ENCODE measurements around the gene RPRD1A. TPM values are rescaled to one million over a fixed set of nuclear protein-coding genes. Genes with fewer than 3 reads are reported as not detected.
"Not testable (repeated sequence)": the region's sequence is repeated elsewhere in the genome, so short reads cannot be mapped to it uniquely, and the experiment has no call there.

The RPRD1A gene
- total RNA-seq (2014; rRNA removed; shearing (Covaris generic)): 72.0 and 80.0 TPM in 2 replicates
- 54.6 and 67.0 TPM in 2 replicates for polyA plus RNA-seq (2015; cell fraction: cytosol; rRNA removed)
- polyA plus RNA-seq (2015; cell fraction: nucleus; rRNA removed): 118 and 135 TPM in 2 replicates

- DNase-seq (ENCODE audit: low read depth): peak; percentile 94
Observed at GRCh38 chr18:36067055-36067957, at the start of gene RPRD1A. Gene RPRD1A (minus strand): TSS chr18:36067559. CDS start chr18:36067404, 155 bp downstream.

GRCh38 chr18:36116771-36117170 lies 49.4 kb upstream of the RPRD1A start:
- not testable (repeated sequence) for DNase-seq (ENCODE audit: low read depth)

GRCh38 chr18:36114738-36115137 lies 47.4 kb upstream of the RPRD1A start:
- DNase-seq (ENCODE audit: low read depth): no peak

GRCh38 chr18:36114251-36114650 lies 46.9 kb upstream of the RPRD1A start:
- no peak for DNase-seq (ENCODE audit: low read depth)

- no peak for DNase-seq (ENCODE audit: low read depth)
Observed at GRCh38 chr18:36112302-36112701, 44.9 kb upstream of the RPRD1A start.

- DNase-seq (ENCODE audit: low read depth): no peak
Observed at GRCh38 chr18:36109737-36110136, 42.4 kb upstream of the RPRD1A start.

GRCh38 chr18:36108601-36109000 lies 41.2 kb upstream of the RPRD1A start:
- no peak for DNase-seq (ENCODE audit: low read depth)

- no peak for DNase-seq (ENCODE audit: low read depth)
Observed at GRCh38 chr18:36108196-36108595, 40.8 kb upstream of the RPRD1A start.

GRCh38 chr18:36107477-36107876 lies 40.1 kb upstream of the RPRD1A start:
- no peak for DNase-seq (ENCODE audit: low read depth)

GRCh38 chr18:36104749-36105148 lies 37.4 kb upstream of the RPRD1A start:
- DNase-seq (ENCODE audit: low read depth): no peak

- DNase-seq (ENCODE audit: low read depth): no peak
Observed at GRCh38 chr18:36101943-36102342, 34.6 kb upstream of the RPRD1A start.

- DNase-seq (ENCODE audit: low read depth): no peak
Observed at GRCh38 chr18:36099311-36099710, 32.0 kb upstream of the RPRD1A start.

GRCh38 chr18:36096955-36097354 lies 29.6 kb upstream of the RPRD1A start:
- DNase-seq (ENCODE audit: low read depth): no peak

GRCh38 chr18:36095936-36096519 lies 28.7 kb upstream of the RPRD1A start:
- peak; percentile 47 for DNase-seq (ENCODE audit: low read depth)

- DNase-seq (ENCODE audit: low read depth): no peak
Observed at GRCh38 chr18:36094431-36094830, 27.1 kb upstream of the RPRD1A start.

GRCh38 chr18:36092116-36092515 lies 24.8 kb upstream of the RPRD1A start:
- not testable (repeated sequence) for DNase-seq (ENCODE audit: low read depth)

GRCh38 chr18:36089001-36089400 lies 21.6 kb upstream of the RPRD1A start:
- no peak for DNase-seq (ENCODE audit: low read depth)

- DNase-seq (ENCODE audit: low read depth): no peak
Observed at GRCh38 chr18:36088256-36088655, 20.9 kb upstream of the RPRD1A start.

GRCh38 chr18:36086186-36086585 lies 18.8 kb upstream of the RPRD1A start:
- peak; percentile 52 for DNase-seq (ENCODE audit: low read depth)

- DNase-seq (ENCODE audit: low read depth): no peak
Observed at GRCh38 chr18:36085195-36085594, 17.8 kb upstream of the RPRD1A start.

- DNase-seq (ENCODE audit: low read depth): no peak
Observed at GRCh38 chr18:36083729-36084128, 16.4 kb upstream of the RPRD1A start.

GRCh38 chr18:36081118-36081517 lies 13.8 kb upstream of the RPRD1A start:
- DNase-seq (ENCODE audit: low read depth): not testable (repeated sequence)

Measured in HT1080 (cell line).